Measurements from ENCODE around the gene DRC7. TPM values are rescaled to one million over a fixed set of nuclear protein-coding genes. Genes with fewer than 3 reads are reported as not detected.

Gene DRC7
- total RNA-seq, 4 donors from 2014 or later, result 0.79 TPM; not detected in 3

DNA sequence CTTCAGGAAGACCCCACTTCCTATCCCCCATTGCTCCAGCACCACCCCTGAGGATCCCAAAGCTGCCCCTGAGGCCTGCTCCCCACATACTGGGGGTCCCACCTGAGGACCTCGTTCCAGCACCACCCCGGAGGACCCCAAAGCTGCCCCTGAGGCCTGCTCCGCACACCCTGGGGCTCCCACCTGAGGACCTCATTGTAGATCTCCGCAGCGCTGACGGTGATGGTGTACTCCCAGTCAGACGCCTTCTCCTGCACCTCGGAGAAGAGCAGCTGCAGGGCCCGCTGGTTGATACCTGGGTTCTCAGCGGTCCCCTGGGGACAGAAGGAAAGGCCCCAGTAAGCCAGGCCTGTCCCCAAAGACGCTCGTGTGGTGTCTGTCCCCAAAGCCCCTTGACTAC is 67.4 kb downstream of the DRC7 start:
- H3K4me3 ChIP-seq, result no peak overlapping the region
- intact Hi-C loops (cut with DNase I), result no loop called here
- no peak overlapping the region for H3K27ac ChIP-seq
- no peaks in the 10 kb centered on the region for H3K9me3 ChIP-seq
- no peaks in the 10 kb centered on the region for H3K27me3 ChIP-seq
- WGBS, 2 donors, result 74 to 95% methylated on average over 4 to 9 of the region's 12 CpGs
- no peak for TF ChIP-seq POLR2A (IDR thresholded peaks at IDR 0.05)
- no peak for TF ChIP-seq CTCF (IDR thresholded peaks at IDR 0.05)
- DNase-seq, result no peak
- peaks cover 12 to 30% (median 17%) of the 10 kb centered on the region in 3 donors for H3K4me1 ChIP-seq
- H3K36me3 ChIP-seq, result peaks cover 0 to 86% (median 4%) of the 10 kb centered on the region in 3 donors

- TF ChIP-seq POLR2A (IDR thresholded peaks at IDR 0.05) (no peak), CTCF (IDR thresholded peaks at IDR 0.05) (no peak)
- no peak for DNase-seq
- H3K4me1 ChIP-seq, result peaks cover 8 to 25% (median 17%) of the 10 kb centered on the region in 3 donors
- intact Hi-C loops (cut with DNase I), result no loop called here
- no peak overlapping the region for H3K27ac ChIP-seq
- H3K27me3 ChIP-seq, result no peaks in the 10 kb centered on the region
- 63 to 76% methylated on average over 8 to 9 of the region's 15 CpGs for WGBS, 2 donors
- no peaks in the 10 kb centered on the region for H3K9me3 ChIP-seq
- no peak overlapping the region for H3K4me3 ChIP-seq
- peaks cover 3 to 90% (median 4%) of the 10 kb centered on the region in 3 donors for H3K36me3 ChIP-seq
Observed at GRCh38 chr16:57762365-57763040, 67.9 kb downstream of the DRC7 start.

DNA sequence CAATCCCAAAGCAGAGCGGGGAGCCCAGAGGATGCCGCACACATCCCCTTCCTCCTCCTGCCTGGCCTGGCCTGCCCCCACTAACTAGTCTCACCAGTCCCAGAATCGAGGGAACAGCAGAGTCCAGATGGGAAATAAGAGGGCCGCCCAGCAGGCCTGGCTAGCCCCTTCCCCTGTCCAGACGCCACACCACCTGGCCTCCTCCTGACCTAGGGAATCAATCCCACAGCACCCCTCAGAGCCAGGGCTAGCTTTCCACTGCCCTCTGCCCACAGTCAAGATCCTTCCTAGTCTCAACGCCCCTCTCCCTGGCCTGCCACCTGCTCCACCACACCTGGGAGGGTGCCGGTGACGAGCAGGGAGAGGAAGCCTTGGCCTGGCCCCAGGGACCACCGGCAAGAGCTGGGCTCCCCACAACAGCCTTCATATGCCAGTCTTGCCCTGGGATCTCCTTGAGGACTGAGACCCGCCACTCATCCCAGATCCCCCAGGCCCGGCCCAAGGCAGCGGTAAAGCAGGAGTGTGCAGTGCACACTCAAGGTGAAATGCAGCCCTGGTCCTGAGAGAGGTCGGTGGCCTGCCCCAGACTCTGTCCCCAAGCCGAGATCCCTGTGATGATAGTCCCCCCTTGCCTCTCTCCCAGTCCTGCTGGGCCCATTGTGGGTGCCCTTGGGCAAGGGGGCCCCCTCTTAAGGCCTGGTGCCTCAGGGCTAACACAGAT is 68.8 kb downstream of the DRC7 start:
- intact Hi-C loops (cut with DNase I), result no loop called here
- no peaks in the 10 kb centered on the region for H3K9me3 ChIP-seq
- H3K4me3 ChIP-seq, result no peak overlapping the region
- H3K27me3 ChIP-seq, result no peaks in the 10 kb centered on the region
- H3K36me3 ChIP-seq, result peaks cover 2 to 90% (median 6%) of the 10 kb centered on the region in 3 donors
- TF ChIP-seq POLR2A (IDR thresholded peaks at IDR 0.05) (no peak), CTCF (IDR thresholded peaks at IDR 0.05) (no peak)
- no peak for DNase-seq
- peaks cover 6 to 22% (median 17%) of the 10 kb centered on the region in 3 donors for H3K4me1 ChIP-seq
- H3K27ac ChIP-seq, result no peak overlapping the region
- 96 to 100% methylated on average over 4 to 10 of the region's 14 CpGs for WGBS, 2 donors

DNA sequence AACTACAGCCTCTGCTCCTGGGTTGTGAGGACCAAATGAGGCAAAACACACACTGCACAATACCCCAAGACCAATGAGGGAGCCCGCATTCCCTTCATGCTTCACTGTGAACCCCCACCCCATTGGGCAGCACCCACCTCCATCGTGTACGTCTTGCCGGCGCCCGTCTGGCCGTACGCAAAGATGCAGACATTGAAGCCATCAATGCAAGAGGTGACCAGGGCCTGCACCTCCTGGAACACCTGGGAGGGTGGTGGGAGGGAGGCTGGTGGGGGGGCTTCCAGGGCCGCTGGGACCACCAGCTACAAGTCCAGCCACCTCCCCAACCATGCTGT is 69.4 kb downstream of the DRC7 start:
- DNase-seq, result no peak
- H3K27ac ChIP-seq, result no peak overlapping the region
- WGBS, 2 donors, result 82 to 87% methylated on average over 5 to 8 of the region's 9 CpGs
- H3K9me3 ChIP-seq, result no peaks in the 10 kb centered on the region
- peaks cover 6 to 22% (median 17%) of the 10 kb centered on the region in 3 donors for H3K4me1 ChIP-seq
- no peak for TF ChIP-seq POLR2A (IDR thresholded peaks at IDR 0.05)
- TF ChIP-seq CTCF (IDR thresholded peaks at IDR 0.05), result no peak
- no peak overlapping the region for H3K4me3 ChIP-seq
- H3K27me3 ChIP-seq, result no peaks in the 10 kb centered on the region
- peaks cover 0 to 90% (median 8%) of the 10 kb centered on the region in 3 donors for H3K36me3 ChIP-seq
- intact Hi-C loops (cut with DNase I), result no loop called here

All from esophagus squamous epithelium (tissue), 5 donors.